Left colon (tissue), 2 donors: ENCODE data around the gene AMPH. TPM values are rescaled to one million over a fixed set of nuclear protein-coding genes. Genes with fewer than 3 reads are reported as not detected.
A peak's percentile ranks its signal among the peaks of the same experiment; 100 is the strongest.

Experiments used
- ATAC-seq: fragments of 200-7000 bp; cut with Tn5 transposase; one replicate; pipeline ENCODE4 v1.9.1; 2020; ENCODE audit warnings: mild to moderate bottlenecking, moderate library complexity
- DNase-seq, 2 donors: peaks; one replicate each; pipeline ENCODE4 v3.0.0-alpha.2; 2020
- intact Hi-C, 2 donors: fragments of 100-400 bp; cut with DNase I in 1 of 2; cut with micrococcal nuclease in 1 of 2; formaldehyde crosslinking; loops; one replicate each; pipeline versions ENCODE4 v1.11.2 to v1.14.0; 2022; cut with DNase I, micrococcal nuclease
- long read RNA-seq: library from polyadenylated mRNA; unstranded; transcript quantifications from one replicate; pipeline ENCODE4 v2.0.0, GENCODE V29; 2021
- total RNA-seq, 2 donors: library from RNA; stranded (reverse); fragmentation: NEBNext Ultra II Directional; extraction: Animal tissue kit (Norgen Biotek cat#: 25700); gene quantifications; one replicate each; pipeline ENCODE4 v1.2.1, GENCODE V29; 2021
- donor health status: DM: no; HTN: no; CAD: no.
- donor health status: DM: yes; HTN: yes; CAD: no.

Gene AMPH
- 1 to 10 TPM in 1 of 2 donors, under 1 TPM in 1; 0.58 to 1.1 TPM for total RNA-seq
- long read RNA-seq, partial matches to known transcripts: 0 of 1 reads
- long read RNA-seq, other reads (novel, unspliced or antisense): 1 of 1 reads

DNA sequence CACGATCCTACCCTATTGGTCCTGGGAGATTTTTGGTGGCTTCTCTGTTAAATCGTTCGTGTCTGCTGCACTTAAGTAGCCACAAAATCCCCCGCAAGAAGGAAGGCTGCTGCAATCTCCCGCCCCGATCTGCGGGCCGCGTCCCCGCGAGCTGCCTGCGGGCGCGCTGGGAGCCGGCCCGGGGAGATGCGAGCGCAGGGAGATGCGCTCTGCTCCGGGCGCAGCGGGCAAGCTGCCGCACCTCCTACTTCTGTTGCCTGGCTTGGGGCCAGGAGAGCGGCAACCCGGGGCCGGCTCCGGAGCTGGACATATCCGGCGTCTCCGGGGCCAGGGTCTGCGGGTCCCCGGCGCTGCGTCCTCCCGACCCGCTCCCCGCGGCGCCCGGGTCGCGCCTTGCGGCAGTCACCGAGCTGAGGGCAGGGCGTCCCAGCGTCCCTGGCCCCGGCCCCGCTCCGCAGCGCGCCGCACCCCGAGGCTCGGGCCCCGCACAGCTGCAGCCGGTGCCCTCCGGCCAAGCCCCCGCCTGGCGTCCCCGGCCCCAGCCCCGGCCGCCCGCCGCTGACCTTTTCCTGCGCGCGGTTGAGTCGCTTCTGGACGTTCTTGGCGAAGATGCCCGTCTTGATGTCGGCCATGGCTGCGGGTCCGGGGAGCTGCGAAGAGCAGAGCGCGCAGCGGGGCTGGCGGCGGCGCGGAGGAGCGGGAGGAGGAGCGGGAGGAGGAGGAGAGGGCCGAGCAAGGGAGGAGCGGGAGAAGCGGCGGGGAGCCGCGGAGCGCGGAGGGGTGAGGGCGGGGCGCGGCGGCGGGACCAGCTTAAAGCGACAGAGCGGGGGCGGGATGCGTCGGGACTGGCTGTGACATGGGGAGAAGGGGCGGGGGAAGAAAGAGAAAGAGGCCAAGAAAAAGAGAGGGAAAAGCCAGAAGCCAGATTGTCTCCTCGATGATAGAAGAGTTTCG lies at the start of gene AMPH:
AMPH (minus strand) TSS at position 654 of the 954 bp plus-strand sequence; CDS start at position 632, 22 bp downstream.
- intact Hi-C loops: no loop called here
- no peak for ATAC-seq
- peak in 1 of 2 donors; percentile 14 for DNase-seq

DNA sequence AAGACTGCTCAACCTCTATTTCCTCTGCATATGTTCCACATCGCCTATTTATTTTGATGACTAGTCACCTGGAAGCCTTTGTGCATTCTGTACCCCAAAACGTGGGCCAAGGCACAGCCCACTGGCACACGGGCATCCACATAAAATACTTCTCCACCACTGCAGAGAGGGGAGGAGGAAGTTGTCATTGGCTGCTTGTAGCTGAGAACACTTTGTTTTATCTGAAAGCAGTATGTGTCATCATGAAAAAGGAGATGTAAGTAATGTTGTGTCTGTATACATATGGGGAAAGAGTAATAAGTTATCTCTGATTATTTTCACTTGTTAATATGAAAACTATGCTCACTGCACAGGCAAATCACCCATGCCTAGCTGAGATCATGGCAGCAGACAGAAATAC lies 48.2 kb upstream of the AMPH start:
- no peak for ATAC-seq
- intact Hi-C loops: no loop called here

DNA sequence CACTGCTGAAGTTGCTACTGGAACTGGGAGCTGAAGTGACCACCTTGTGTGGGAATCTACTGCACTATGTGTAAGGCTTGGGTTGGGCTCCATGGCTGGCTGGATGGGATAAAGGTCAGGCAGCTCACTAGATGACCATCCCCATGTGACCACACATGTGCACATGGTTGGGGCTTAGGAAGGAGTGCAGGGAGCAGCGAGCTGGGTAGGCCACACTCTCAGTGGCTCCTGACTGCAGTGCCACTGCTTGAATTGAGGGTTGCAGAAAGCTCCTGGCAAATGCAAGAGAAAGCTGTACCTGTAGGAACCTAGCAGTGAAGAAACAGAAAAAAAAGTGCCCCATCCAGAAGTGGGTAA lies 47.5 kb upstream of the AMPH start:
- no peak for ATAC-seq
- no peak for DNase-seq
- intact Hi-C loops: no loop called here

More for the DNA sequence above, 48.2 kb upstream of the AMPH start:
- DNase-seq: no peak

DNA sequence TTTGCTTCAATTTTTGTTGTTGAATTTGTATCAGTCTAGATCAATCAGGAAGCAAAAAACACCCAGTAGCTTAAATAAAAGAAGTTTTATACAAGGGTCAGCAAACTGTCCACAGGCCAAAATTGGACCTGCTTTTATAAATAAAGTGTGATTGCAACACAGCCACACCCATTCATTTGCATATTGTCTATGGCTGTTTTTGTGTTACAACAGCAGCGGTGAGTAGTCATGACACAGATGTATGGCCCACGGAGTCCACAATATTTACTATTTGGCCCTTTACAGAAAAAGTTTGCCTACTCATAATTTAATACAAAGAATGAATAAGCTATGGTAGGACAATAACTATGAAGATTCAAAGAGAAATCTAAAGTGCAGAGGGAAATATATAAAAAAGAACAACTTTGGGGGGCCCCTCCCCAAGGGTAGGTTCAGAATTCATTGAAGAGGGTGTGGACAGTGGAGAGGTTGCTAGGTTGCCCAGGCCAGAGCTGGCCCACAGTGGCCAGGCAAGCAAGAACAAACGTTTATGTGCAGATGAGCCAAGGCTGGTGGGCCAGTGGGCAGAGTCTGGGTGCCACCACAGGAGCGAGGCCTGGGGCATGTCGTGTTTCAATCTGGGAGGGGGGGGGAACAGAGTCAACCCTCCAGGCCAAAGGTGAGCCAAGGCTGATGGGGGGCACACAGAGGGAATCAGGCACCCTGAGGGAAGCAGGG lies 47.0 kb upstream of the AMPH start:
- DNase-seq (no peak), ATAC-seq (no peak)
- intact Hi-C loops: no loop called here

DNA sequence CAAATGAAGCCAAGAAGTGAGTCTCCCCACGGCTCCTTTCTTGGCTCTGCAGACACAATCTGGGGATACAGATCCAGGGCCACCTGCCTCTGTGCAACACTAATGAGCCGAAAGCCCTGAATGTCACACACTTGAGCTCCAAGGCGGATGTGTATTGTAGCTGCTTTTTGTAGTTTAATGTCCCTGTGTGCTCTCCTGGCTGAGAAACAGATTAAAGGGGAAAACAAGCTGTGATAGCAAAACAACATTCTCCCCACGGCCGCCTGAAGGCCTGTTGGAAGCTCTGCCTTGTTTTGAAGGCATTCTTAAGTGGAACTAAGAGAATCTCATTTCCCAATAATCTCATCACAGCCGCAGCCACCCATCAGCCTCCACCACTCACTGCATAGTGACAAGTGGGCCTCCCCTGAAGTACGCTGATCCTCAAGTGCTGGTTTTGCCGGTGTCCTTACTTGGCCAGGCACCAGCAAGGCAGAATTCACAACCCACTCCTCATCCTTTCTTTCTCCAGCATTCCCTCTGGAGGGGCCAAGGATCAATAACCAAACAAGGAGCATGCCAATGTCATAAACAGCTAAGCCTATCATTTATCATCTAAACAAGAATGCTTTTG lies 44.4 kb upstream of the AMPH start:
- intact Hi-C loops: no loop called here
- ATAC-seq (no peak), DNase-seq (no peak)

DNA sequence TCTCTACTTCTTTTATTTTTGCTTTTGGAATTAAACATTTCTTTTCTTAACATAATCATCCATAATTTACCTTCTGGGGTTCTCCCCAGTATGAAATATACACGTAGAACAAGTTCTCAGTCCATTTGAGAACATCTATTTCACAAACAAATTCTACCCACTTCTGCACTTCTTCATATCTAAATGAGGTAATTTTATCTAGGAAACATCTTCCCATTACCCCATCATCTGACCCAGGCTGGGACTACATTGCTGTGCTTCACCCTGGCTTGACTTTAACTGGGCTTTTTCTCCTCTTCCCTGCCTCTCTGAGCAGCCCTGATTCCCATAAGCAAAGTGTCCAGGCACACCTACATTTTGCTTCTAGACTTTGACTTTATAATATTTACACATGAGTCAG lies 43.3 kb upstream of the AMPH start:
- no peak for ATAC-seq
- intact Hi-C loops: no loop called here

DNA sequence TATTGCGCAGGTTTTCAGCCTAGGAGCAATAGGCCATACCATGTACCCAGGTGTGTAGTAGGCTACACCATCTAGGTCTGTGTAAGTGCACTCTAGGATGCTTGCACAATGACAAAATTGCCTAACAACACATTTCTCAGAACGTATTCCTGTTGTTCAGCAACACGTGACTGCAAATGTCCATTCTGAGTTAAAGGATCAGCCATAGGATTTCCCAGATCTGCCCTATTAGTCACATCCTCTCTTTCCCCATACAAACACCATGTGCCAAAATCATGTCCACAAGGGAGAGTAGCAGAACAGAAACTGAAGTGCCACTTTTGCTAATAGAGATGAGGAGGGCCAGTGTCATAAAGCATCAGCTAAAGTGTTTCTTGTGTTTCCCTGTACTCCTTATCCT lies 42.6 kb upstream of the AMPH start:
- intact Hi-C loops: no loop called here
- no peak for ATAC-seq
- no peak for DNase-seq

More for the DNA sequence above, 43.3 kb upstream of the AMPH start:
- no peak for DNase-seq

DNA sequence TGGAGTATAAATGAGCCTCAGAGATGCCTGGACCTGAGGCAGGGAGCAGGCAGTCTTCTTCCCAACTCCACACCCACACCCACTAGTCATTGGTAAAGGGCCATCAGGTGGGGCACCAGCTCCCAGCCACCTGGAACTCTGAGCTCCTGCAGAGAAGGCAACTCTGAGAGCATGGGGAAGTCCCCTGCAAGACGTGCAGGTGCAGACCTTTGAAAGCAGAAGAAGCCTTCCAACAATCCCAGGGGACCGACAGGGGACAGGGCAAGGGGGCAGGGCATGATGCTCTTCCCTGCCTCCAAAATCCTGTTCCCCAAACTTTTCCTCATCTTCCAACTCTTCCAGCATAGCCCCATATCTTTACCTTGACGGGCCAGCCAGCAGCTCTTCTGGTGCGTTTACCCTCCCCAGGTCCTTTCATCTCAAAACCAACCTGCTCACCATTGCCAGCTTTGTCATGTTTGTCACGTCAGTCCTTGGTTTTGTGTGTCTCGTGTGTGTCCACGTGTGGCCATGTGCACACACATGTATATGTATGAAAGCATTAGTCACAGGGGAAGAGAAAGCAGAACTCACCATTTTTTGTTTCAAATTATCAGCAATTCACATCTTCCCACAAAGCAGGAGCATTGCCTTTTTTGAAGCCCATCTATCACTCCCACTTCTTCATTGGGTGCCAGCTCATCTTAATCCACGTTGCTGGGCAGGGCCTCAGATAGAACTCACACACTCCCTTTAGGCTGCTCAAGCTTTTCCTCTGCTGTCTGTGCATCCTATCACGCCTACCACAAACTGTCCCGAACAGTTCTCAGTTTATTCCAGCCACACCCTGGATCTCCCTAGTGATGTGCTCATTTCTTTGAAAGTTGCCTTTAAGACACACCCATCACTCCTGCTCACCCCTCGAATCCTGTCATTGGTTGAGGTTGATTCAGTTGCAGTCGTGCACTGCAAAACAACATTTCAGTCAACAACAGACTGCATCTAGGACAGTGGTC lies 41.0 kb upstream of the AMPH start:
- ATAC-seq (no peak), DNase-seq (no peak)
- intact Hi-C loops: no loop called here

DNA sequence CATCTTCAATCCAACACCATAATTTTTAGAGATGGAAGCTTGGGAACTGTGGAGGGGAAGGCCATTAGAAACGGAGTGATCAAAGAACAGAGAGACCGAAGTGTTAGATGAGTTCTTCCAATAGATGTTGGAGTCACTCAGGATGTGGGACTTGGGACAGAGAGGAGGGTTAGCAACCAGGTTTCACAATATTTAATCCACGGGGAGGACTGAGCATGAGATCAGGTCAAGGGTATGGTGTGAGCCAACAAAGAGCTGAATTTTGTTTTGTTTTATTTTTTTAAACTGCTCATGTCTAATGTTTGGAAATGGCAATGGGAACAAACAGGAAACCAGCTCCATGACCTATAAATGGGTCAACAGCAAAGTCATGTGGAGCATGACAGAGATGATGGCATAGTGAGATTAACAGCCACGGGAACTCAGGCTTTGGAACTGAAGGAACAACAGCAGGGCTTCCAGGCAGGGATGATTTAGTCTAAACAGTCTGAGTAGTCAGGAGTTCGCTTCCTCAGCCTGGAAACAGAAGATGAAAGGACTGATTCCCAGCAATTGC lies 38.9 kb upstream of the AMPH start:
- intact Hi-C loops: loop anchor here in 1 of 2 donors (10.0 kb wide), 1 partner anchor 265 kb away; no protein-coding TSS in a partner anchor
- DNase-seq (no peak), ATAC-seq (no peak)

DNA sequence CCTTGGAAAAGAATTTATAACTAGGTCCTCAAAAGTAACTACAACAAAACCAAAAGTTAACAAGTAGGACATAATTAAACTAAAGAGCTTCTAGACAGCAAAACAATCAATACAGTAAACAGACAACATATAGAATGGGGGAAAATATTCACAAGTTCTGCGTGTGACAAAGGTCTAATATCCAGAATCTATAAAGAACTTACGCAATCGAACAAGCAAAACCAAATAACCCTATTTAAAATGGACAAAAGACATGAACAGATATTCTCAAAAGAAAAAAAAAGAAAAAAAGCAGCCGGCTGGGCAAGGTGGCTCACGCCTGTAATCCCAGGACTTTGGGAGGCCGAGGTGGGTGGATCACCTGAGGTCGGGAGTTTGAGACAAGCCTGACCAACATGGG lies 33.8 kb upstream of the AMPH start:
- intact Hi-C loops: loop anchor here in 1 of 2 donors (10.0 kb wide), 1 partner anchor 260 kb away; no protein-coding TSS in a partner anchor
- no peak for DNase-seq
- no peak for ATAC-seq

DNA sequence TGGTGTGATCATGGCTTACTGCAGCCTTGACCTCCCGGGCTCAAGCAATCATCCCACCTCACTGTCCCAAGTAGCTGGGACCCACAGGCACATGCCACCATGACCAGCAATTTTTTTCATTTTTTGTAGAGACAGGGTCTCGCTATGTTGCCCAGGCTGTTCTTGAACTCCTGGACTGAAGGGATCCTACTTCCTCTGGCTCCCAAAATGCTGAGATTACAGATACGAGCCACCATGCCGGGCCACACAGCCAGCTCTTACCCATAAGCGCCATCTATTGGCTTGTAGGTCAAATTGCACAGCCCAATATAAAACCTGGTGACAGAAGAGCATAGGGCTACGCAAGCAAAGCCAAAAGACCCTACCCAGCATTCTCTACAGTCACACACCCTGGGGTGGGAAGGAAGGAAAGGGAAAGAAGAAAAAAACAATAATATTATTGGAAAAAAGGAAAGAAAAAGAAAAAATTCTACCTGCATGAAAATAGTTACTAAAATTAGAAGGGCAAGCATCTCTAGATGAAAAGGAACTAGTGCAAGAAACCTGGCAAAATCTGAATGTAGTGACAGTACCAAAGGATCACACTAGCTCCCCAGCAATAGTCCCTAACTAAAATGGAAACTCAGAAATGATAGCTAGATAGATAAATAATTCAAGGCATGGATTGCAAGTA lies 29.4 kb upstream of the AMPH start:
- ATAC-seq (peak; percentile 62), DNase-seq (peak in 1 of 2 donors; percentile 11)
- intact Hi-C loops: loop anchor here in 1 of 2 donors (10.0 kb wide), 1 partner anchor 256 kb away; no protein-coding TSS in a partner anchor

DNA sequence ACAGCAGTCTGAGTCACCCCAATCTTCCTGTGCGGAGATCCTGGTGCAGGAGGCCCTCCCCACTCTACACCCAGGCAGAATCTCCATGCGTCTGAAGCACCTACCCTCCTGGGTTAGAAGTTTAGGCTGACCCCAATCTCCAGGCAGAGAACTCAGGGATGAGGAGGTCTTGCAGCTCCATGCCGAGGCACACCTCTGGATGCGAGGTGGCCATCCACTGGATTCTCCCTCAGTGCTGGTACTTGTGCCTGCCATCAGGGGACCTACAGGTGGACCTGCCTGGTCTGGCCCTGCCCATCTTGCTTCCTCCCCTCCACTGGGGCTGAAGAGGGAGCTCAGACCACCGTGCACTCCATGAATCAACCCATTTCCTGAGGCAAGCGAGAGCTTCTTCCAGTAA lies 28.8 kb upstream of the AMPH start:
- no peak for DNase-seq
- intact Hi-C loops: loop anchor here in 1 of 2 donors (10.0 kb wide), 1 partner anchor 255 kb away; no protein-coding TSS in a partner anchor
- no peak for ATAC-seq

DNA sequence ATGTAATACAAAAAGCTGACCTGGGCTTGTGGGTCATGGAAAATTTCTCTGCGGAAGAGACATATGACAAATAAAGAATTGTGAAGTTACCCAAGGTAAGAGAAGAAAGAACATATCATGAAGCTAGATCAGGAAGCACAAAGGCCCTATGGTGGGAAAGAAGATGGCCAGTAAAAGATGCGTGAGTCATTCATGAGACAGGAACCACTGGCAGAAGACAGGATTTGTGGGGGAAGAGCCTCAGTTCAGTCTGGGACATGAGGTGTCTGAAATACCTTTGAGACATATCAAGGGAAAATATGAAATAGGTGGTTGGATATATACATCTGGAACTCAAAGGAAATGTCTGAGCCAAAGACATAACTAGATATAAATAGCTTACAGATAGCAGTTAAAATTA lies 27.7 kb upstream of the AMPH start:
- ATAC-seq (no peak), DNase-seq (no peak)
- intact Hi-C loops: no loop called here

DNA sequence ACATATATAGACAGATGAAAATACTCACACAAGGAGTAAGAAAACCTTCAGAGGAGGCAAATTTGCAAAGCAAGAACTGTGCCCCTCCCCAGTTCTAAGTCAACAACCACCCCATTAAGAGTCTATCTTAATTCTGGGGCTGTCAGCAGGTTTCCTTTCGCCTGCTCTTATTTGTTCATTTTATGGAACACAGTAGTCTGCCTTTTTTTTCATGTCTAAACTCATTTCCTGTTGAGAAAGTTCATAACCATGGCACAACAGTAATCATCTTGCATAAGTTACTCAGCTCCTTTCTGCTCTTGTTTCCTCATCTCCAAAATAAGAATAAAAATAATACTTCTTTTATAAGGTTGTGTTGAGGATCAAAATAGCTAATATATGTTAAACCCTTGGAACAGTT lies 25.8 kb upstream of the AMPH start:
- no peak for ATAC-seq
- DNase-seq: no peak
- intact Hi-C loops: no loop called here

DNA sequence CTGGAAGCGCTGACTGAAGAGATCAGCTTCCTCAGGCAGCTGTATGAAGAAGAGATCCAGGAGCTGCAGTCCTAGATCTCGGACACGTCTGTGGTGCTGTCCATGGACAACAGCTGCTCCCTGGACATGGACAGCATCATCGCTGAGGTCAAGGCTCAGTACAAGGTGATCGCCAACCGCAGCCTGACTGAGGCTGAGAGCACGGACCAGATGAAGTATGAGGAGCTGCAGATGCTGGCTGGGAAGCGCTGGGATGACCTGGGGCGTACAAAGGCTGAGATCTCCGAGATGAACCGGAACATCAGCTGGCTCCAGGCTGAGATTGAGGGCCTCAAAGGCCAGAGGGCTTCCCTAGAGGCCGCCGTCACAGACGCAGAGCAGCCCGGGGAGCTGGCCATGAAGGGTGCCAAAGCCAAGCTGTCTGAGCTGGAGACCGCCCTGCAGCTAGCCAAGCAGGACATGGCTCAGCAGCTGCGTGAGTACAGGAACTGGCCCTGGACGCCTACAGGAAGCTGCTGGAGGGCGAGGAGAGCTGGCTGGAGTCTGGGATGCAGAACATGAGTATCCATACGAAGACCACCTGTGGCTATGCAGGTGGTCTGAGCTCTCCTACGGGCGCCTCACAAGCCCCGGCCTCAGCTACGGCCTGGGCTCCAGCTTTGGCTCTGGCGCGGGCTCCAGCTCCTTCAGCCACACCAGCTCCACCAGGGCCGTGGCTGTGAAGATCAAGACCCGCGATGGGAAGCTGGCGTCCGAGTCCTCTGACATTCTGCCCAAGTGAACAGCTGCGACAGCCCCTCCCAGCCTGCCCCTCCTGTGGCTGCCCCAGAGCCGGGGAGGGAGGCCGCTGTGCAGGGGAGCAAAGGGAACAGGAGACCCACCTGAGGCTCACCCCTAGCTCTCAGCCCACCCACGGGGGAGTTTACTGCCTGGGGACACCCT lies 24.9 kb upstream of the AMPH start:
- no peak for ATAC-seq
- intact Hi-C loops: no loop called here
- no peak for DNase-seq

DNA sequence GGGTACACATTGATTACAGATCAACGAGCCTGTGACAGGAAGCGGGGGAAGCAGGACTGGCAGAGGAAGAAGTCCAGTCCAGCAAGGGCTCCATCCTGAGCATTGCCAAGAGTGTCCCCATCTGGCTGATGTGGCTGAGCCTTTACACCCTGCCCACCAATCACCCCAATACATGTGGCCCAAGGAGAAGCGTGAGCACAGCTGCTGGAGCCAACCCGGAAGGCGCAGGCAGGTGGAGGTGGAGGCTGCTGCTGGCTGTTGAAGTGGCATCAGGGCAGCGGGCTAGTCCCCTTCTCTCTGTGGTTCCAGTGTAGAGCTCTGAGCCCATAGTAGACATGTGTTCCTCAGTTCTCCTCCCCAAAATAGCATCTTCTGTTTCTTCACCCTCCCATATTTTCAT lies 6.8 kb upstream of the AMPH start:
- intact Hi-C loops: no loop called here
- ATAC-seq: no peak
- no peak for DNase-seq
